ENCODE measurements around the gene CARMIL1.

DNA sequence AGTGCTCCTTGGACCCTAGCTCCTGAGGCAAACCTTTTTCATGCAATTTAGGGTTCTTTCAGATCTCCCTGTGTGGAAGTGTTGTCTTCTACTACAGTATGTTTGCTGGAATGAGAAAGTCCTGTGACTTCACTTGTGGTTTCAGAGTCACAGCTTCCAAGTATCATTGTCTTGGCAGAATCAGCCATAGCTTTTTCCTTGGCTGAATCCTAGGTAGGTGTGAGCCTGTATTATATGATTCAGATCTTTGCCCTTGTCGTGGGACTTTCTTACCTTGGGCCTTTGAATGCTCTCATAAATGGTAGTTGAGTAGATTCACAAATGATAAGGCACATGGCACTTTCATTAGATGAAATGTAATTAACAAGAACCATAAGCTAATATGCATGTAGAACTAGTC is 16.5 kb downstream of the CARMIL1 start:
- TF ChIP-seq, protein P1, sequence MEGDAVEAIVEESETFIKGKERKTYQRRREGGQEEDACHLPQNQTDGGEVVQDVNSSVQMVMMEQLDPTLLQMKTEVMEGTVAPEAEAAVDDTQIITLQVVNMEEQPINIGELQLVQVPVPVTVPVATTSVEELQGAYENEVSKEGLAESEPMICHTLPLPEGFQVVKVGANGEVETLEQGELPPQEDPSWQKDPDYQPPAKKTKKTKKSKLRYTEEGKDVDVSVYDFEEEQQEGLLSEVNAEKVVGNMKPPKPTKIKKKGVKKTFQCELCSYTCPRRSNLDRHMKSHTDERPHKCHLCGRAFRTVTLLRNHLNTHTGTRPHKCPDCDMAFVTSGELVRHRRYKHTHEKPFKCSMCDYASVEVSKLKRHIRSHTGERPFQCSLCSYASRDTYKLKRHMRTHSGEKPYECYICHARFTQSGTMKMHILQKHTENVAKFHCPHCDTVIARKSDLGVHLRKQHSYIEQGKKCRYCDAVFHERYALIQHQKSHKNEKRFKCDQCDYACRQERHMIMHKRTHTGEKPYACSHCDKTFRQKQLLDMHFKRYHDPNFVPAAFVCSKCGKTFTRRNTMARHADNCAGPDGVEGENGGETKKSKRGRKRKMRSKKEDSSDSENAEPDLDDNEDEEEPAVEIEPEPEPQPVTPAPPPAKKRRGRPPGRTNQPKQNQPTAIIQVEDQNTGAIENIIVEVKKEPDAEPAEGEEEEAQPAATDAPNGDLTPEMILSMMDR (IDR thresholded peaks at IDR 0.05 in 8 of 11, conservative IDR thresholded peaks at IDR 0.05 in 3 of 11): no peak
- TF ChIP-seq POLR2AphosphoS5 (IDR thresholded peaks at IDR 0.05) (no peak), POLR2A (IDR thresholded peaks at IDR 0.05) (no peak)

Measured in spleen (tissue), 7 donors.